Measurements from ENCODE around the gene YBX2.

YBX2 gene

DNA sequence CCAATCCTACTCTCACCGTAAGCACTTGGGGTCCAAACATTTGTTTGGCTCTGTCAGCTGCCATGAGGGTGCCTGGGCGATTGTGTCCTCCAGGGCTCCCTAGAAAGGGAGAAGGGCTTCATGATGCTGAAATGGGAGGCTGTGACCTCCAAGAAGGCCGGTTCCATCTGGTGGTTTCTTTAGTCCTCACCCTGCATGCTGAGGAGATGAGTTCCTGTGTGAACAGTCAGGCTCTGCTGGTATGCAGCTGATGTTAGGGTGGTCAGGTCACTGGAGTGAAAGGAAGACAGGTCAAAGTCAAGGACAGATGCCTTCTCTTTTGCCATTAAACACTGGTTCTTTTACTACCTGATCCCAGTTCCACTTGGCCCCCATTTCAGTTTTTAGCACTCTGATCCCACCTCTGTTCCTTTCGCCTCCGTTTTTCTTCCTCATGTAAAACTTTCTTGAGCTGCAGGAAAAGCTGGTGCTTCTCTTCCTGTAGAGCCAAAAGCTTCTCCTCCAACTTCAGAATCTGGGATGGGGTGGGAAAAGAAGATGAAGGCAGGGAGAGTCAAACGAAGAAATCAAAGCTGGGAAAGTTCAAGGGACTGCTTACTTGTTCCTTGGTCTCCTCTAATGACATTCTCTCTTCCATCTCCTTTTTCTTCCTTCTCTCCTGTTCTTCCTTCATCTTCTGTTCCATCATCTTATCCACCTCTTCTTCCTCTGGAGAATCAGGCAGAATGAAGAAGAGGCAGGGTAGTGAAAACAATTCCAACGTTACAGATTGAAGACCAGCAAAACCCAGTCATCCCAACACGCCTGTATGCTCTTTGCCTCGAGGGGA is 19.7 kb upstream of the YBX2 start (continued):
- TF ChIP-seq, protein P1, sequence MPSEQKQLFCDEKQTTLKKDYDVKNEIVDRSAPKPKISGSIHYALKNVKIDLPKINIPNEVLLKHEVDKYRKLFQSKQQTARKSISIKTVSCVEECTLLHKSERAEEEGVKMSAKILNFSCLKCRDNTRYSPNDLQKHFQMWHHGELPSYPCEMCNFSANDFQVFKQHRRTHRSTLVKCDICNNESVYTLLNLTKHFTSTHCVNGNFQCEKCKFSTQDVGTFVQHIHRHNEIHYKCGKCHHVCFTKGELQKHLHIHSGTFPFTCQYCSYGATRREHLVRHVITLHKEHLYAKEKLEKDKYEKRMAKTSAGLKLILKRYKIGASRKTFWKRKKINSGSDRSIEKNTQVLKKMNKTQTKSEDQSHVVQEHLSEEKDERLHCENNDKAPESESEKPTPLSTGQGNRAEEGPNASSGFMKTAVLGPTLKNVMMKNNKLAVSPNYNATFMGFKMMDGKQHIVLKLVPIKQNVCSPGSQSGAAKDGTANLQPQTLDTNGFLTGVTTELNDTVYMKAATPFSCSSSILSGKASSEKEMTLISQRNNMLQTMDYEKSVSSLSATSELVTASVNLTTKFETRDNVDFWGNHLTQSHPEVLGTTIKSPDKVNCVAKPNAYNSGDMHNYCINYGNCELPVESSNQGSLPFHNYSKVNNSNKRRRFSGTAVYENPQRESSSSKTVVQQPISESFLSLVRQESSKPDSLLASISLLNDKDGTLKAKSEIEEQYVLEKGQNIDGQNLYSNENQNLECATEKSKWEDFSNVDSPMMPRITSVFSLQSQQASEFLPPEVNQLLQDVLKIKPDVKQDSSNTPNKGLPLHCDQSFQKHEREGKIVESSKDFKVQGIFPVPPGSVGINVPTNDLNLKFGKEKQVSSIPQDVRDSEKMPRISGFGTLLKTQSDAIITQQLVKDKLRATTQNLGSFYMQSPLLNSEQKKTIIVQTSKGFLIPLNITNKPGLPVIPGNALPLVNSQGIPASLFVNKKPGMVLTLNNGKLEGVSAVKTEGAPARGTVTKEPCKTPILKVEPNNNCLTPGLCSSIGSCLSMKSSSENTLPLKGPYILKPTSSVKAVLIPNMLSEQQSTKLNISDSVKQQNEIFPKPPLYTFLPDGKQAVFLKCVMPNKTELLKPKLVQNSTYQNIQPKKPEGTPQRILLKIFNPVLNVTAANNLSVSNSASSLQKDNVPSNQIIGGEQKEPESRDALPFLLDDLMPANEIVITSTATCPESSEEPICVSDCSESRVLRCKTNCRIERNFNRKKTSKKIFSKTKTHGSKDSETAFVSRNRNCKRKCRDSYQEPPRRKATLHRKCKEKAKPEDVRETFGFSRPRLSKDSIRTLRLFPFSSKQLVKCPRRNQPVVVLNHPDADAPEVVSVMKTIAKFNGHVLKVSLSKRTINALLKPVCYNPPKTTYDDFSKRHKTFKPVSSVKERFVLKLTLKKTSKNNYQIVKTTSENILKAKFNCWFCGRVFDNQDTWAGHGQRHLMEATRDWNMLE (tag by site-specific recombination; conservative IDR thresholded peaks at IDR 0.05; ENCODE audit: low read depth) = no peak
- TF ChIP-seq, protein P2, sequence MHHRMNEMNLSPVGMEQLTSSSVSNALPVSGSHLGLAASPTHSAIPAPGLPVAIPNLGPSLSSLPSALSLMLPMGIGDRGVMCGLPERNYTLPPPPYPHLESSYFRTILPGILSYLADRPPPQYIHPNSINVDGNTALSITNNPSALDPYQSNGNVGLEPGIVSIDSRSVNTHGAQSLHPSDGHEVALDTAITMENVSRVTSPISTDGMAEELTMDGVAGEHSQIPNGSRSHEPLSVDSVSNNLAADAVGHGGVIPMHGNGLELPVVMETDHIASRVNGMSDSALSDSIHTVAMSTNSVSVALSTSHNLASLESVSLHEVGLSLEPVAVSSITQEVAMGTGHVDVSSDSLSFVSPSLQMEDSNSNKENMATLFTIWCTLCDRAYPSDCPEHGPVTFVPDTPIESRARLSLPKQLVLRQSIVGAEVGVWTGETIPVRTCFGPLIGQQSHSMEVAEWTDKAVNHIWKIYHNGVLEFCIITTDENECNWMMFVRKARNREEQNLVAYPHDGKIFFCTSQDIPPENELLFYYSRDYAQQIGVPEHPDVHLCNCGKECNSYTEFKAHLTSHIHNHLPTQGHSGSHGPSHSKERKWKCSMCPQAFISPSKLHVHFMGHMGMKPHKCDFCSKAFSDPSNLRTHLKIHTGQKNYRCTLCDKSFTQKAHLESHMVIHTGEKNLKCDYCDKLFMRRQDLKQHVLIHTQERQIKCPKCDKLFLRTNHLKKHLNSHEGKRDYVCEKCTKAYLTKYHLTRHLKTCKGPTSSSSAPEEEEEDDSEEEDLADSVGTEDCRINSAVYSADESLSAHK (tag by site-specific recombination; IDR thresholded peaks at IDR 0.05) = peak; percentile 76
- no peak for TF ChIP-seq SP2 (tag by site-specific recombination; IDR thresholded peaks at IDR 0.05)
- TF ChIP-seq, protein P3, sequence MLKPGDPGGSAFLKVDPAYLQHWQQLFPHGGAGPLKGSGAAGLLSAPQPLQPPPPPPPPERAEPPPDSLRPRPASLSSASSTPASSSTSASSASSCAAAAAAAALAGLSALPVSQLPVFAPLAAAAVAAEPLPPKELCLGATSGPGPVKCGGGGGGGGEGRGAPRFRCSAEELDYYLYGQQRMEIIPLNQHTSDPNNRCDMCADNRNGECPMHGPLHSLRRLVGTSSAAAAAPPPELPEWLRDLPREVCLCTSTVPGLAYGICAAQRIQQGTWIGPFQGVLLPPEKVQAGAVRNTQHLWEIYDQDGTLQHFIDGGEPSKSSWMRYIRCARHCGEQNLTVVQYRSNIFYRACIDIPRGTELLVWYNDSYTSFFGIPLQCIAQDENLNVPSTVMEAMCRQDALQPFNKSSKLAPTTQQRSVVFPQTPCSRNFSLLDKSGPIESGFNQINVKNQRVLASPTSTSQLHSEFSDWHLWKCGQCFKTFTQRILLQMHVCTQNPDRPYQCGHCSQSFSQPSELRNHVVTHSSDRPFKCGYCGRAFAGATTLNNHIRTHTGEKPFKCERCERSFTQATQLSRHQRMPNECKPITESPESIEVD (tag by site-specific recombination; IDR thresholded peaks at IDR 0.05) = no peak
- no peak for TF ChIP-seq ZNF214 (tag by site-specific recombination; IDR thresholded peaks at IDR 0.05; ENCODE audit: borderline replicate concordance)
- no peak for TF ChIP-seq ZNF585B (tag by site-specific recombination; IDR thresholded peaks at IDR 0.05)
- peak; percentile 79 for TF ChIP-seq ZNF394 (tag by site-specific recombination; IDR thresholded peaks at IDR 0.05; ENCODE audit: borderline replicate concordance)
- TF ChIP-seq ZNF174 (tag by site-specific recombination; IDR thresholded peaks at IDR 0.05) = no peak

DNA sequence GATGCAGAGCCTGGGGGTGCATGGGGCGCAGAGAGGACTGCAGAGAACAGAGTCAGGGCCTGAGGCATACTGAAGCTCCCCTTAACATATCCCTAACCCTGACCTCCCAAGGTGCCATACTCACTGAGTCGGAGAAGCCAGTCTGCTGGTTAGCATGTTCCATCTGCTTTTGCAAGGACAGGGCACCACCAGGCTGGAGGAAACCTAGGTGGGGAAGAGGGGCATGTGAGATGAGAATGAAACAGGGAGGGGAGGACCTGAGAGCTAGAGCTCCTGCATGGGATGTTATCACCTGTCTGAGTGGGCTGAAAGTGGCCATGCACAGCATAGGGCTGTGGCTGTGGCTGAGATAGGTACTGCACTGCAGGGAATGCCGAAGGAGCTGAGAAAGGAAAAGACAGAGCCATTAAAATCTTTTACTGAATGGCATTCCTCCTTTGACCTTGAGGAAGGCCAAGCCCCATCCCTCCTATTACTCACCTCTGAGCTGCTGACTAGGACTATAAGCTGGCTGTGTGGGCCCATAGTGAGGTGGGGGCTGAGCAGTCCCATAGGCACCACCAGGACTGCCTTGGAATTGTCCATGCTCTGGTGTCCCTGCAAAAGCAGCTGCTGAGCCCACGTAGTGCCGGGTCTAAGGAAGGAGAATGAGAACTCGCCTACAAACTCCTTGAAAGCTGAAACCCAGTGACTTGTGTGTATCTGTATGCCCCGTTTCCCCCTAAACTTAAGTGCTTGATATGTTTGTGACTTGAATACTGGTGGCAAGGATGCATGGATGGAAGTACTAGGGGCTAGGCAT is 18.9 kb upstream of the YBX2 start:
- peaks cover 19% of the 10 kb centered on the region for H3K4me1 ChIP-seq (ENCODE audit: control insufficient read depth, insufficient read depth, low read length)
- peak overlapping the region; percentile 54 for H3K27ac ChIP-seq (ENCODE audit: extremely low read depth, low read depth, low read length)
- no peak overlapping the region for H3K4me3 ChIP-seq (ENCODE audit: low read depth, low read length)
- TF ChIP-seq KLF1 (tag by site-specific recombination; IDR thresholded peaks at IDR 0.05) (no peak), FEZF1 (tag by site-specific recombination; IDR thresholded peaks at IDR 0.05) (peak; percentile 67), PRDM1 (tag by site-specific recombination; IDR thresholded peaks at IDR 0.05) (no peak)
- TF ChIP-seq, protein P4, sequence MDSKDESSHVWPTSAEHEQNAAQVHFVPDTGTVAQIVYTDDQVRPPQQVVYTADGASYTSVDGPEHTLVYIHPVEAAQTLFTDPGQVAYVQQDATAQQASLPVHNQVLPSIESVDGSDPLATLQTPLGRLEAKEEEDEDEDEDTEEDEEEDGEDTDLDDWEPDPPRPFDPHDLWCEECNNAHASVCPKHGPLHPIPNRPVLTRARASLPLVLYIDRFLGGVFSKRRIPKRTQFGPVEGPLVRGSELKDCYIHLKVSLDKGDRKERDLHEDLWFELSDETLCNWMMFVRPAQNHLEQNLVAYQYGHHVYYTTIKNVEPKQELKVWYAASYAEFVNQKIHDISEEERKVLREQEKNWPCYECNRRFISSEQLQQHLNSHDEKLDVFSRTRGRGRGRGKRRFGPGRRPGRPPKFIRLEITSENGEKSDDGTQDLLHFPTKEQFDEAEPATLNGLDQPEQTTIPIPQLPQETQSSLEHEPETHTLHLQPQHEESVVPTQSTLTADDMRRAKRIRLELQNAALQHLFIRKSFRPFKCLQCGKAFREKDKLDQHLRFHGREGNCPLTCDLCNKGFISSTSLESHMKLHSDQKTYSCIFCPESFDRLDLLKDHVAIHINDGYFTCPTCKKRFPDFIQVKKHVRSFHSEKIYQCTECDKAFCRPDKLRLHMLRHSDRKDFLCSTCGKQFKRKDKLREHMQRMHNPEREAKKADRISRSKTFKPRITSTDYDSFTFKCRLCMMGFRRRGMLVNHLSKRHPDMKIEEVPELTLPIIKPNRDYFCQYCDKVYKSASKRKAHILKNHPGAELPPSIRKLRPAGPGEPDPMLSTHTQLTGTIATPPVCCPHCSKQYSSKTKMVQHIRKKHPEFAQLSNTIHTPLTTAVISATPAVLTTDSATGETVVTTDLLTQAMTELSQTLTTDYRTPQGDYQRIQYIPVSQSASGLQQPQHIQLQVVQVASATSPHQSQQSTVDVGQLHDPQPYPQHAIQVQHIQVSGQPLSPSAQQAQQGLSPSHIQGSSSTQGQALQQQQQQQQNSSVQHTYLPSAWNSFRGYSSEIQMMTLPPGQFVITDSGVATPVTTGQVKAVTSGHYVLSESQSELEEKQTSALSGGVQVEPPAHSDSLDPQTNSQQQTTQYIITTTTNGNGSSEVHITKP (tag by site-specific recombination; IDR thresholded peaks at IDR 0.05) = peak; percentile 62
- TF ChIP-seq, protein P5, sequence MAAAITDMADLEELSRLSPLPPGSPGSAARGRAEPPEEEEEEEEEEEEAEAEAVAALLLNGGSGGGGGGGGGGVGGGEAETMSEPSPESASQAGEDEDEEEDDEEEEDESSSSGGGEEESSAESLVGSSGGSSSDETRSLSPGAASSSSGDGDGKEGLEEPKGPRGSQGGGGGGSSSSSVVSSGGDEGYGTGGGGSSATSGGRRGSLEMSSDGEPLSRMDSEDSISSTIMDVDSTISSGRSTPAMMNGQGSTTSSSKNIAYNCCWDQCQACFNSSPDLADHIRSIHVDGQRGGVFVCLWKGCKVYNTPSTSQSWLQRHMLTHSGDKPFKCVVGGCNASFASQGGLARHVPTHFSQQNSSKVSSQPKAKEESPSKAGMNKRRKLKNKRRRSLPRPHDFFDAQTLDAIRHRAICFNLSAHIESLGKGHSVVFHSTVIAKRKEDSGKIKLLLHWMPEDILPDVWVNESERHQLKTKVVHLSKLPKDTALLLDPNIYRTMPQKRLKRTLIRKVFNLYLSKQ (tag by site-specific recombination; IDR thresholded peaks at IDR 0.05; ENCODE audit: borderline replicate concordance) = no peak

More for the DNA sequence above, 18.9 kb upstream of the YBX2 start:
- Histone ChIP-seq H3K36me3 (ENCODE audit: control insufficient read depth in 2 of 2, insufficient read depth in 1 of 2, low read length in 2 of 2) (peaks cover 42 to 75% of the 10 kb centered on the region in 2 experiments), H3K9me3 (ENCODE audit: control insufficient read depth, insufficient read depth, low read depth, low read length) (no peaks in the 10 kb centered on the region)
- ChIA-PET POLR2A (interaction anchor here (1.0 to 4.1 kb wide), 12 partner anchors 9 to 260 kb away, joined by 3 to 42 read pairs (median 4); partner anchors contain the start of genes ACADVL, DLG4, DVL2 and GABARAP), CTCF (interaction anchor here (0.6 to 4.1 kb wide), 12 partner anchors 9 to 1102 kb away, joined by 3 to 22 read pairs (median 4); partner anchors contain the start of genes ACADVL, DLG4 and NEURL4)

Measured in HEK293 (cell line).